COLO829 (cell line): Measurements from ENCODE around the gene A2M.
"Not testable (repeated sequence)": the region's sequence is repeated elsewhere in the genome, so short reads cannot be mapped to it uniquely, and the experiment has no call there.

Experiments
- DNase-seq: peaks from one replicate; pipeline ENCODE4 v3.0.0; 2012; ENCODE audit warnings: low spot score

A2M gene

GRCh38 chr12:9115731-9116559, at the start of gene A2M:
Gene A2M, minus strand, starts transcription at chr12:9115919. Its CDS starts 70 bp downstream, at chr12:9115849.
- DNase-seq = peak; percentile 53

GRCh38 chr12:9163392-9163791, 47.7 kb upstream of the A2M start:
- peak; percentile 74 for DNase-seq

GRCh38 chr12:9156119-9156518, 40.4 kb upstream of the A2M start:
- DNase-seq = no peak

DNA sequence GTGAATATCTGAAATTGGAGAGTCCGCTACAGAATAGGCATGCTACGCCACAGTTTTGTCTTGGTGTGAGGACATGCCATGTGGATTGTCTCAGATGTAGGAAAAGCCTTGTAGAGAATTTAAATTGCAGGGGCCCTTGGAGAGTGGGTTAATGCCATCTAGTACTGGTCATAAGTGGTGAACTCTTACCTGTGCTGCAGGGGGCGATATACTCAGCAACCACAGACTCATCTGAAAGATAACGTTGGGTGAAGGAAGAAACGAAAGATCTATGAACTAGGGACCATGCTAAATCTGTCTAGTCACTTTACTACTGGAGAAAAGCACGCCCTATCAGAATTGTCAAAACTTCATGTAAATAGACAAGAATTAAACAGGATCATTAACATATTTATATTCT, 33.7 kb upstream of the A2M start:
- no peak for DNase-seq

DNA sequence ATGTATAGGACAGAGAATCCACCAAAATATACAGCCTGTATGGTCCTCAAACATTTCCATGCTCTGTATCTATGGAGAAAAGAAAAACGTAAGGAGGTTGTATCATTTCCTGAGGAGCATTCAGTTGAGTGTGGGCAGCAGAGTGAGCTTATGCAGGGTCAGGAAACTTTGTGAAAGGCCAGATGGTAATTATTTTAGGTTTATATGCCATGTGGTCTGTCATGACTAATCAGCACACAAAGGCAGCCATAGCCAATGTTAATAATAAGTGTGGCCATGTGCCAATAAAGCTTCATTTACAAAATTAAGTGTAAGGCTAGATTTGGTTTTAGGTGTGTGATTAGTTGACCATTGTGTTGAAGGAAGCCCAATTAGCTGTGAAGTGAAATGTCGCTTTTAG, 33.2 kb upstream of the A2M start:
- peak; percentile 31 for DNase-seq

GRCh38 chr12:9147461-9147860, 31.7 kb upstream of the A2M start:
- DNase-seq = no peak

DNA sequence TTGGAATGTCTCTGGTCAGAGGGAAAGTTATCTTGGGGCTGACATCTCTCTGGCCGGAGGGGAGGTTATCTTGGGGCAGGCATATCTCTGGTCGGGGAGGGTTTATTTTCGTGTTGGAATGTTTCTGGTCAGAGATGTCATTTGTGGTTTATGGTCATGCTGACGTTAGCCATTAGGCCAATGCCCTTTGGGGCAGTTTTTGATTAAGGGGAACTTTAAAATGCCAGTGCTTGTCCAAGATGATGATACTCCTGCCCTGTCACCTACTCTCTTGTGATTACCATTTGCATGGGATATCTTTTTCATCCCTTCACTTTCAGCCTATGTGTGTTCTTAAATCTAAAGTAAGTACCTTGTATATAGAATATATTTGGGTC, 29.0 kb upstream of the A2M start:
- DNase-seq = no peak

DNA sequence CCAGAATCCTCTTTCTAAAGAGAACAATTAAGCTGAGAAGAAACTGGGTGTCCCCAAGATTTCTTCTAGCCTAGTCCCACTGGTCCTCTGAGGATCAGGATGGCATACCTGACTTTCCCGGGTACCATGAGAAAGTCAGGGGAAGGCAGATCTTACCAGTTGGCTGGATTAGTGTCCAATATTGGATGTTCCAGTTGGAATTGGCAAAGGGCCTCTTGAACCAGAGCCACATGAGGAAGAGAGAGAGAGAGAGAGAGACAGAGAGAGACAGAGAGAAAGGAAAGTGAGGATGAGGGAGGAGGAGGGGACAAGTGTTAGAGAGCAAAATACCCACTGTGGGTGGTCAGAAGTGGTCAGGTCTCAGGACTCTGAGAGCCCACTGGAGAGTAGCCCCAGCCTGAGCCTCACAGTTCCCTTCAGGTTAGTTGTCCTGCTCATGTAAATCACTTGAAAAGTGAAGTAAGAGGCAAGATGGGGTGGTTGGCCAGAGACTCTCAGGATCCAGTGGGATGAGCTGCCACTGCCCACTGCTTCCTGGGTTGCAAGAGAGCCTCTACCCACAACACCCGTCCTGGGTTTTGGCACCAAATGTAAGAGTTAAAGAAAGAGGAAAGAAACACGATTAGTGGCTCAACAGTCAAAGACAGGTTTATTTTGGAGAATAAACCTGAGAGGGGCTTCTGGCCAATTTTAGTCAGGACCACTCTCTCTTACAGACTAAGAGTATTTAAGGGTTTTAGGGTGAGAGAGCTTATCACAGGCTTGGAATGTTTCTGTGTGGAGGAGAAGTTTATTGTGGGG, 28.4 kb upstream of the A2M start:
- no peak for DNase-seq

DNA sequence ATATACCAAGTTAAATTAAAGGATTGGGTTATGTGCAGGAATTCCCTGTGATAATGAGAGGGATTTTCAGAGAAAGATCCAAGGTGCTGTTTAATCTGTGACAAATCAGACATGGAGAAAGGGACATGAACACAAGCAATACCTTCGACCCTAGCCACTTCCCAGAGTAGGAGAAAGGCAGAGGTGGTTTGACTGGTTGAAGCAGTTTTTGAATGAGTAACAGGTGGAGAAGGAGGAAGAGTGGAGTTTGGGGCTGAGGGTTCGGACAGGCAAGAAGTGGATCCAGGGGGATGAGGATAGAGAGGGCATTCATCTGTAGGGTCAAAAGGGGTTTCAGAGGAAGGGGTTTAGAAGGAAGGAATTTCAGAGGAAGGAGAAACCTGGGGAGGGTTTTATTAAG, 27.4 kb upstream of the A2M start:
- DNase-seq = no peak

DNA sequence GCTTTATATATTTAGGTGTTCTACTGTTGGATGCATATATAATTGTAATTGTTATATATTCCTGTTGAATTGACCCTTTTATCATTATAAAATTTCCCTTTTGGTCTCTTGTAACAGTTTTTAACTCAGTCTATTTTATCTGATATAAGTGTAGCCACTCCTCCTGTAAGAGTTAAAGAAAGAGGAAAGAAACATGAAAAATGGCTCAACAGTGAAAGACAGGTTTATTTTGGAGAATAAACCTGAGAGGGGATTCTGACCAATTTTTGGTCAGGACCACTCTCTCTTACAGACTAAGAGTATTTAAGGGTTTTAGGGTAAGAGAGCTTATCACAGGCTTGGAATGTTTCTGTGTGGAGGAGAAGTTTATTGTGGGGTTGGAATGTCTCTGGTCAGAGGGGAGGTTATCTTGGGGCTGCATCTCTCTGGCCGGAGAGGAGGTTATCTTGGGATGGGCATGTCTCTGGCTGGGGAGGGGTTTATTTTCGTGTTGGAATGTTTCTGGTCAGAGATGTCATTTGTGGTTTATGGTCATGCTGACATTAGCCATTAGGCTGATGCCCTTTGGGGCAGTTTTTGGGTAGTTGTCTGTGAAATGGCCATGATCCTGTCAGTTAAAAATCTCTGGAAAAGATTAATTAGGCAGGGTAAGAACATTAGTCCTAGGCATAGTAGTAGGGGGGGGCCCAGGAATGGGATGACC, 24.0 kb upstream of the A2M start:
- DNase-seq = not testable (repeated sequence)

DNA sequence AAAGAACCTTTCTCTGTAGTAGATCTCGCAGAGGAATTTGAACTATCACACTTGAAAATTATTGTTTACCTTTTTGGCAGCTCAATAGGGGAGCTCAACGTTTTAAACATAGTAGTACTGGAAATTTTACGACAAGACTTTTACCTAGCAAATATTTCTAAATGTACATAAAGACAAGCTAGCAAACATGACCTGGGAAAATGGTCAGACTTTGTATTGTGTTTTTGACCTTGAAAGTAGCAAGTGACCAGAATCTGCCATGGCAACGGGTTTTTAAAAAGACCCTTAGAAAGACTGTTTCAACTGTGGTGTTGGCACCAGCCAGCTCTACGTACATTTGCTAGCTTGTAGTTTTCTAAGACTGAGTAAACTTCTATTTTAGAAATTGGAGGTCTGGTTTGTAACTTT, 20.2 kb upstream of the A2M start:
- DNase-seq = no peak

DNA sequence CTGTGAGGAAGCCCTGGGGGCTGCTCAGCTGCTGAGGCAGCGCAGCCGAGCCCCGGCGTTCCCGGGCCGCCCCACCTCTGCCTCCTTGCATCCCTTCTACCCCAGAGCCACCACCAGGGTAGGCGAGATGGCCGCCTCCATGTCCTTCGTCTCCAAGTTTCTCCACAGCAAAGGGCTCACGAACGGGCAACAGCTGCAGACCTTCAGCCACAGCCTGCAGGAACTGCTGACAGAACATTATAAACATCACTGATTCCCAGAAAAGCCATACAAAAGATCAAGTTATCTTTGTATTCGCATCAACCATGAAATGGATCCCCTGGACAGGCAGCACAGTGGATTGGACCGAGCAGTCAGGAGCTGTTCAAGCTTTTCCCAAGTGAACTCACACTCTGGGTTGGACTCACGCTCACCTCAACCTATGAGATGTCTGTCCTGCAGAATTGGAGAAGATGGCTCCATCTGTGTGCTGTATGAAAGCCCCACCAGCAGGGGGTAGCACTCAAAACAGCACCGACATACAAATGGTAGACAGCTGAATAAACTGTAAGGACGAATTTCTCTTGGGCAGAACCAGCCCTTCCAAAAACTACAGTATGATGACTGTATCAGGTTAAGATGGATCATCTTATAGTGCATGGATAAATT, 19.4 kb upstream of the A2M start:
- DNase-seq = no peak

DNA sequence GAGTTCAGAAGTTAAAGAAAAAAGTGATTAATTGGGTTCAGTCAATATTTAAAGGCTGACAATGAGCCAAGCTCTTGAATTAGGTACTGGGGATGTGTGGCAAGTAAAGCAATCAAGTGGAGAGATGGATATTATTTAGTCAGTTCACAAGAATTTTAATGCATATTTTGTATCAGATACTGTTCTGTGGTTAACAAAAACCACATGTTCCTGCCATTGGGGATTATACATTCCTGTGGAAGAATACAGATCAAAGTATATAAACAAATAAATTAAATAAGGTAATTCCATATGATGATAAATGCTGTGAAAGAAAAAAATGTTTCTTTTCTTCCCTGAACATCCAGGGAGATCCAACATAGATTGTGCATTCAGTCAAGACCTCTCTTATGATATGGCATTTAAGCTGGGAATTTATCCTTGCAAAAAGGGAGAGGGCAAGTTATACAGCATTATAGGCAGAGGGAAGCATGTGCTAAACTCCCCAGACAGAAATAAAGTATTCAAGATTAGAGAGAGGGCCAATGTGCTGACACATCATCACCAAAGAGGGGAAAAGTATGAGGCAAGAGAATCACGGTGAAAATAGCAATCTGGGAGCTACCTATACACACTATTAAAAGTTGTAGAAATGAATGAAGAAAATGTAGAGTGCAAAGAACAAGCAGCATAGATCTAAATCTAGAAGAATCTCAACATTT, 17.6 kb upstream of the A2M start:
- no peak for DNase-seq

- DNase-seq = no peak
Observed at GRCh38 chr12:9132008-9132535, 16.4 kb upstream of the A2M start.

- DNase-seq = no peak
Observed at GRCh38 chr12:9130244-9130643, 14.5 kb upstream of the A2M start.

DNA sequence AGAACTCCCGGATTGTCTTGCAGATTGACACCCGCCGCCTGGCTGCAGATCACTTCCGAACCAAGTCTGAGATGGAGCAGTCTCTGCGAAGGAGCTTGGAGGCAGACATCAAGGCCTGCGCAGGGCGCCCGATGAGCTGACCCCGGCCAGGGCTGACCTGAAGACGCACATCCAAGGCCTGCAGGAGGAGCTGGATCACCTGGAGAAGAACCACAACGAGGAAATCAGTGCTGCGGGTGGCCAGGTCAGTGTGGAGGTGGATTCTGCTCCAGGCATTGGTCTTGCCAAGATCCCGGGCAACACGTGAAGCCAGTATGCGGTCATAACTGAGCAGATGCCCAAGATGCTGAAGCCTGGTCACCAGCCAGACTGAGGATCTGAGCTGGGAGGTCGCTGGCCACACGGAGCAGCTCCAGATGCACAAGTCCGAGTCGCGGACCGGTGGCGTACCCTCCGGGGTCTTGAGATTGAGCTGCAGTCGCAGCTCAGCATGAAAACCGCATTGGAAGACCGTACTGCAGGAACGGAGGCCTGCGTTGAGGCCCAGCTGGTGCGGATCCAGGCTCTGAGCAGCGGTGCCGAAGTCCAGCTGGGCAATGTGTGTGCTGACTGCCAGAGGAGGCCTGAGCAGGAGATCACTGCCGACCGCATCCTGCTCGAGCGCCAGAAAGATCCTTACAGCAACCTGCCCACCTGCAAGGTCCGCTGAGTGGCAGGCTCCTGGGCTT, 12.4 kb upstream of the A2M start:
- no peak for DNase-seq

DNA sequence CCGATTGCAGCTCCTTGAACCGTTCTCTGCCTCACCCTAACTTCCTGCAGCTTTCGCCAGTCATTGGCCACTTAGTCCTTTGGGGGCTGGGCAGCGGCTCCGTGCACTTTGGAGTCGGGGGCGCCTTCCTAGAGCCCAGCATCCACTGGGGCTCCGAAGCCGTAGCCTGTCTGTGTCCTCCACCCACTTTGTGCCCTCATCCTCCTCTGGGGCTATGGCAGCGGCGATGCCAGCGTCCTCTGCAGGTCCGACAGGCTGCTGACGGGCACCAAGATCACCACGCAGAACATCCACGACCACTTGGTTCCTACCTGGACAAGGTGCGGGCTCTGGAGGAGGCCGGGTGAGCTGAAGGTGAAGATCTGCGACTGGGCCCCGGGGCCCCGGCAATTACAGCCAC, 11.8 kb upstream of the A2M start:
- DNase-seq = no peak

GRCh38 chr12:9124383-9125031, 8.8 kb upstream of the A2M start:
- DNase-seq = no peak

GRCh38 chr12:9123781-9124382, 8.2 kb upstream of the A2M start:
- no peak for DNase-seq
